ENCODE results near the gene ENGASE. TPM values are rescaled to one million over a fixed set of nuclear protein-coding genes. Genes with fewer than 3 reads are reported as not detected.

The ENGASE gene
- total and polyA plus RNA-seq, 2 experiments from 2014 or later = 9.0 to 27.1 TPM

GRCh38 chr17:79066963-79067362 is 7.7 kb upstream of the ENGASE start (continued):
- TF ChIP-seq JUNB (IDR thresholded peaks at IDR 0.05; ENCODE audit: unreplicated experiment) (no peak), CREB1 (CRISPR knock-in tag; IDR thresholded peaks at IDR 0.05; ENCODE audit: low read depth) (no peak), EZH2 (IDR thresholded peaks at IDR 0.05; ENCODE audit: low read depth, unreplicated experiment) (no peak), ETS1 (IDR thresholded peaks at IDR 0.05) (no peak)

- Histone ChIP-seq H4K20me1 (replicated peaks; ENCODE audit: insufficient read depth) (no peaks in the 10 kb centered on the region), H3K27me3 (ENCODE audit: insufficient read depth) (no peaks in the 10 kb centered on the region), H3F3A (replicated peaks; ENCODE audit: low read depth) (no peaks in the 10 kb centered on the region), H3K4me2 (no peak overlapping the region), H3K4me1 (ENCODE audit: insufficient read depth) (peaks cover under 1% of the 10 kb centered on the region; the same call in 1 of the 2 replicates), H2AFZ (no peak overlapping the region), H3K79me2 (replicated peaks; ENCODE audit: insufficient read depth) (no peaks in the 10 kb centered on the region), H3K36me3 (ENCODE audit: insufficient read depth) (no peaks in the 10 kb centered on the region), H3K27ac (ENCODE audit: low read depth) (no peak overlapping the region), H3K9me2 (ENCODE audit: insufficient read depth) (no peaks in the 10 kb centered on the region), H3K4me3 (no peak overlapping the region)
- no peak overlapping the region for H3K27ac Mint-ChIP-seq
- H3K4me1 Mint-ChIP-seq = peaks cover 2% of the 10 kb centered on the region; the same call in 2 of the 3 replicates
- H3K4me3 Mint-ChIP-seq = no peak overlapping the region
- no peak for DNase-seq (ENCODE audit: low spot score)
- no peaks in the 10 kb centered on the region for H3K9me3 Mint-ChIP-seq
- H3K36me3 Mint-ChIP-seq (ENCODE audit: low read depth) = no peaks in the 10 kb centered on the region
- no peak for ATAC-seq
- H3K27me3 Mint-ChIP-seq (ENCODE audit: insufficient read depth, low read depth, poor library complexity) = peaks cover 4% of the 10 kb centered on the region
- TF ChIP-seq NANOG (IDR thresholded peaks at IDR 0.05; ENCODE audit: borderline replicate concordance) = no peak
- no peak for TF ChIP-seq ZNF462 (CRISPR knock-in tag; IDR thresholded peaks at IDR 0.05)
- TF ChIP-seq EZH2phosphoT487 (IDR thresholded peaks at IDR 0.05; ENCODE audit: unreplicated experiment) = no peak
- no peak for TF ChIP-seq STAT1 (IDR thresholded peaks at IDR 0.05; ENCODE audit: unreplicated experiment)
- no peak for TF ChIP-seq POLR2AphosphoS5 (IDR thresholded peaks at IDR 0.05; ENCODE audit: low read depth)
- no peak for TF ChIP-seq EZH2 (IDR thresholded peaks at IDR 0.05; ENCODE audit: low read depth, unreplicated experiment)
- no peak for TF ChIP-seq REST (IDR thresholded peaks at IDR 0.05; ENCODE audit: unreplicated experiment)
- TF ChIP-seq CREB1 (CRISPR knock-in tag; IDR thresholded peaks at IDR 0.05; ENCODE audit: low read depth) = no peak
- no peak for TF ChIP-seq ETS1 (IDR thresholded peaks at IDR 0.05)
- TF ChIP-seq ZNF331 (CRISPR knock-in tag; IDR thresholded peaks at IDR 0.05; ENCODE audit: low read depth) = no peak
Observed at GRCh38 chr17:79070266-79070880, 4.3 kb upstream of the ENGASE start.

Measured in GM23338 (cell line).